IMR-90 (cell line): ENCODE measurements around the gene CHN2. TPM values are rescaled to one million over a fixed set of nuclear protein-coding genes. Genes with fewer than 3 reads are reported as not detected.

ENCODE experiments used
- ATAC-seq: fragments of 200-7000 bp; cut with Tn5 transposase; 2 replicates; pipeline ENCODE4 v1.9.1; 2020; ENCODE audit warnings: low read depth, mild to moderate bottlenecking, moderate library complexity
- BruUV-seq: library from RNA; stranded (reverse); fragments of 400-500 nt; replicated peaks from 2 replicates; lab custom pipeline; 2021; lab: Mats Ljungman, UMichigan
- CTCF ChIA-PET: fragments of 300-600 bp; formaldehyde crosslinking; extraction: SDS; loops from one replicate; lab custom pipeline; 2021; ENCODE audit warnings: antibody characterized with exemption; lab: Yijun Ruan, JAX
- POLR2A ChIA-PET: fragments of 300-600 bp; sonication (Branson Sonifier 250); formaldehyde crosslinking; loops from one replicate; lab custom pipeline; 2022; ENCODE audit warnings: antibody characterized with exemption; ENCODE audit not compliant: unreplicated experiment; lab: Charles Lee
- DNase-seq: peaks from one replicate; pipeline ENCODE4 v3.0.0; 2013
- H2AFZ ChIP-seq: replicated peaks from 2 replicates; pipeline ENCODE3; 2013; ENCODE audit warnings: low read length, mild to moderate bottlenecking; ENCODE audit not compliant: poor library complexity
- H2AK5ac ChIP-seq: 2 replicates; pipeline ENCODE4 v1.6.1; 2013; ENCODE audit warnings: low read depth, low read length, inconsistent platforms
- H2AK9ac ChIP-seq: replicated peaks from 2 replicates; pipeline ENCODE3; 2013; ENCODE audit warnings: mild to moderate bottlenecking, low read depth, low read length, moderate library complexity; ENCODE audit not compliant: poor library complexity
- H2BK120ac ChIP-seq: 2 replicates; pipeline ENCODE4 v1.6.1; 2013; ENCODE audit warnings: low read depth, low read length, inconsistent platforms
- H2BK15ac ChIP-seq: 3 replicates; pipeline ENCODE4 v1.6.1; 2013; ENCODE audit warnings: low read depth, low read length, inconsistent platforms
- H2BK20ac ChIP-seq: 2 replicates; pipeline ENCODE4 v1.6.1; 2013; ENCODE audit warnings: low read depth, mild to moderate bottlenecking, inconsistent platforms, low read length, moderate library complexity
- H2BK5ac ChIP-seq: 2 replicates; pipeline ENCODE4 v1.6.1; 2013; ENCODE audit warnings: mild to moderate bottlenecking, low read depth, low read length, inconsistent platforms; ENCODE audit not compliant: poor library complexity, severe bottlenecking
- H3K14ac ChIP-seq: replicated peaks from 2 replicates; pipeline ENCODE4 v1.6.1; 2013; ENCODE audit warnings: low read depth, low read length, inconsistent platforms
- H3K18ac ChIP-seq: 2 replicates; pipeline ENCODE4 v1.6.1; 2013; ENCODE audit warnings: low read depth, low read length, control low read depth
- H3K23ac ChIP-seq: 2 replicates; pipeline ENCODE4 v1.6.1; 2013; ENCODE audit warnings: low read depth, low read length, inconsistent platforms
- H3K27ac ChIP-seq: 2 replicates; pipeline ENCODE4 v1.5.1; 2013; ENCODE audit warnings: mild to moderate bottlenecking, control low read depth, low read length; ENCODE audit not compliant: insufficient read depth
- H3K27me3 ChIP-seq: 2 replicates; pipeline ENCODE4 v1.6.1; 2013; ENCODE audit warnings: low read length; ENCODE audit not compliant: control insufficient read depth, insufficient read depth
- H3K36me3 ChIP-seq: 2 replicates; pipeline ENCODE4 v1.6.1; 2013; ENCODE audit warnings: low read length, mixed read lengths; ENCODE audit not compliant: control insufficient read depth, insufficient read depth
- H3K4ac ChIP-seq: 2 replicates; pipeline ENCODE4 v1.6.1; 2013; ENCODE audit warnings: low read depth, low read length, inconsistent platforms
- H3K4me1 ChIP-seq: 2 replicates; pipeline ENCODE4 v1.6.1; 2013; ENCODE audit warnings: low read length, mixed read lengths; ENCODE audit not compliant: control insufficient read depth, insufficient read depth
- H3K4me2 ChIP-seq: 2 replicates; pipeline ENCODE4 v1.6.1; 2013; ENCODE audit warnings: low read depth, mild to moderate bottlenecking, control low read depth, low read length, moderate library complexity
- H3K4me3 ChIP-seq: 2 replicates; pipeline ENCODE4 v1.5.1; 2013; ENCODE audit warnings: low read depth, mild to moderate bottlenecking, control low read depth, low read length, moderate library complexity; ENCODE audit not compliant: insufficient read depth
- H3K56ac ChIP-seq: 2 replicates; pipeline ENCODE4 v1.6.1; 2013; ENCODE audit warnings: low read length, inconsistent platforms; ENCODE audit not compliant: insufficient read depth; ENCODE audit errors: extremely low read depth
- H3K79me1 ChIP-seq, 2 experiments: 2 replicates each; pipeline ENCODE4 v1.6.1; 2013; ENCODE audit warnings: low read length in 2 of 2, inconsistent platforms in 1 of 2, low read depth in 1 of 2
- H3K9ac ChIP-seq: 2 replicates; pipeline ENCODE4 v1.6.1; 2013; ENCODE audit warnings: low read depth, low read length, control low read depth
- H3K9me1 ChIP-seq: 2 replicates; pipeline ENCODE4 v1.6.1; 2013; ENCODE audit warnings: low read length, inconsistent platforms; ENCODE audit not compliant: insufficient read depth
- H3K9me3 ChIP-seq: 2 replicates; pipeline ENCODE4 v1.6.1; 2013; ENCODE audit warnings: low read length; ENCODE audit not compliant: control insufficient read depth, insufficient read depth
- H4K20me1 ChIP-seq: 2 replicates; pipeline ENCODE4 v1.6.1; 2013; ENCODE audit warnings: low read length, inconsistent platforms; ENCODE audit not compliant: insufficient read depth
- H4K5ac ChIP-seq: 2 replicates; pipeline ENCODE4 v1.6.1; 2013; ENCODE audit warnings: mild to moderate bottlenecking, low read depth, low read length, control low read depth
- H4K8ac ChIP-seq, 2 experiments: 2 replicates each; pipeline ENCODE4 v1.6.1; 2013; ENCODE audit warnings: low read depth in 2 of 2, low read length in 2 of 2, control low read depth in 1 of 2, inconsistent platforms in 1 of 2
- H4K91ac ChIP-seq: 2 replicates; pipeline ENCODE4 v1.6.1; 2013; ENCODE audit warnings: low read depth, low read length, inconsistent platforms; ENCODE audit not compliant: insufficient read depth
- BHLHE40 ChIP-seq: fragments of 150-350 bp; IDR thresholded peaks from 2 replicates; pipeline ENCODE4 v1.6.1; 2016; ENCODE audit warnings: mild to moderate bottlenecking, low read depth, low read length
- CEBPB ChIP-seq: IDR thresholded peaks from 2 replicates; pipeline ENCODE4 v1.6.1; 2012; ENCODE audit warnings: low read depth, low read length, improper control_type of control experiment
- CHD1 ChIP-seq: IDR thresholded peaks from 2 replicates; pipeline ENCODE4 v1.6.1; 2012; ENCODE audit warnings: low read depth, low read length, improper control_type of control experiment
- CTCF ChIP-seq: conservative IDR thresholded peaks from 2 replicates; pipeline ENCODE4 v1.5.1; 2012; ENCODE audit warnings: mild to moderate bottlenecking, low read depth, low read length, improper control_type of control experiment
- ELK1 ChIP-seq: fragments of 150-350 bp; IDR thresholded peaks from 2 replicates; pipeline ENCODE4 v1.6.1; 2016; ENCODE audit warnings: low read depth, mild to moderate bottlenecking, low read length, moderate library complexity, borderline replicate concordance
- FOS ChIP-seq: fragments of 150-350 bp; IDR thresholded peaks from 2 replicates; pipeline ENCODE4 v1.6.1; 2016; ENCODE audit warnings: low read depth, low read length
- MAFK ChIP-seq: IDR thresholded peaks from 2 replicates; pipeline ENCODE4 v1.6.1; 2012; ENCODE audit warnings: low read depth, low read length, improper control_type of control experiment
- MAZ ChIP-seq: IDR thresholded peaks from 2 replicates; pipeline ENCODE4 v1.6.1; 2012; ENCODE audit warnings: low read depth, mild to moderate bottlenecking, low read length, improper control_type of control experiment, moderate library complexity, borderline replicate concordance
- MXI1 ChIP-seq: IDR thresholded peaks from 2 replicates; pipeline ENCODE4 v1.6.1; 2012; ENCODE audit warnings: low read depth, mild to moderate bottlenecking, low read length, moderate library complexity, borderline replicate concordance
- NFE2L2 ChIP-seq: fragments of 150-350 bp; IDR thresholded peaks from 2 replicates; pipeline ENCODE4 v1.6.1; 2016; ENCODE audit warnings: low read depth, mild to moderate bottlenecking, low read length
- POLR2A ChIP-seq: IDR thresholded peaks from 2 replicates; pipeline ENCODE4 v1.6.1; 2012; ENCODE audit warnings: mild to moderate bottlenecking, low read depth, low read length
- RAD21 ChIP-seq: IDR thresholded peaks from 2 replicates; pipeline ENCODE4 v1.6.1; 2012; ENCODE audit warnings: low read length, improper control_type of control experiment
- RCOR1 ChIP-seq: IDR thresholded peaks from 2 replicates; pipeline ENCODE4 v1.6.1; 2012; ENCODE audit warnings: mild to moderate bottlenecking, low read length, improper control_type of control experiment; ENCODE audit not compliant: insufficient replicate concordance
- RFX5 ChIP-seq: IDR thresholded peaks from 2 replicates; pipeline ENCODE4 v1.8.0; 2012; ENCODE audit warnings: low read depth, mild to moderate bottlenecking, low read length, moderate library complexity
- SMC3 ChIP-seq: fragments of 150-350 bp; IDR thresholded peaks from 2 replicates; pipeline ENCODE4 v1.6.1; 2016; ENCODE audit warnings: low read depth, mild to moderate bottlenecking, antibody characterized with exemption, low read length, moderate library complexity
- USF2 ChIP-seq: fragments of 150-350 bp; IDR thresholded peaks from 2 replicates; pipeline ENCODE4 v1.6.1; 2017; ENCODE audit warnings: mild to moderate bottlenecking, antibody characterized with exemption, low read length, low read depth
- WGBS, 2 experiments: methylation state at CpG; one replicate each; pipeline versions ENCODE4 v1.1.5 to v1.1.7; 2013; ENCODE audit warnings: missing lambda C conversion rate in 2 of 2; ENCODE audit not compliant: insufficient read length in 1 of 2; ENCODE audit errors: extremely low coverage in 2 of 2; 5-methylcytosine and 5-hydroxymethylcytosine counted together
- dilution Hi-C: fragments of 300-500 bp; cut with HindIII; formaldehyde crosslinking; loops from one replicate; pipeline ENCODE4 v1.14.3; 2018; ENCODE audit warnings: low sequenced_read_pairs; ENCODE audit not compliant: unreplicated experiment
- in situ Hi-C: fragments of 300-500 bp; cut with MboI; formaldehyde crosslinking; loops from 3 replicates; pipeline ENCODE4 v1.14.3; 2019; ENCODE audit warnings: low sequenced_read_pairs, inconsistent platforms, mixed read lengths
- intact Hi-C: fragments of 100-400 bp; cut with micrococcal nuclease; formaldehyde crosslinking; loops from 2 replicates; pipeline ENCODE4 v1.10.0; 2022
- polyA plus RNA-seq, 3 experiments: library from polyadenylated mRNA; depleted of rRNA; stranded (reverse); fragments of >200 nt; gene quantifications; 2 replicates each; pipeline ENCODE4 v1.2.3, GENCODE V29; 2012; ENCODE audit warnings: low replicate concordance in 1 of 3
- total RNA-seq: library from RNA; depleted of rRNA; stranded (reverse); fragments of >200 nt; gene quantifications from 2 replicates; pipeline ENCODE4 v1.2.3, GENCODE V29; 2012

The CHN2 gene
- total and polyA plus RNA-seq, 2 of the 4 experiments (the other 2 are of a cell fraction): not detected

GRCh38 chr7:29416938-29417305 is 222.3 kb downstream of the CHN2 start:
- in situ Hi-C loops (no loop called here), dilution Hi-C loops (no loop called here), intact Hi-C loops (no loop called here)
- H3K79me1 ChIP-seq: no peaks in the 10 kb centered on the region
- H3K27ac ChIP-seq: no peak overlapping the region
- H2BK5ac ChIP-seq: no peak overlapping the region
- no peaks in the 10 kb centered on the region for H4K20me1 ChIP-seq
- ChIA-PET POLR2A (no interaction called here), CTCF (interaction anchor here (0.7 kb wide), 1 partner anchor 319 kb away, joined by 7 read pairs; no protein-coding TSS in a partner anchor)
- no CpG with 5 or more reads among the region's 9 CpGs for WGBS, 2 experiments
- BruUV-seq: no TSS peak
- no peak overlapping the region for H3K56ac ChIP-seq
- H2BK120ac ChIP-seq: no peak overlapping the region
- H3K9ac ChIP-seq: no peak overlapping the region
- H3K27me3 ChIP-seq: no peaks in the 10 kb centered on the region
- no peak overlapping the region for H3K4me3 ChIP-seq
- no peaks in the 10 kb centered on the region for H3K9me1 ChIP-seq
- no peak overlapping the region for H2AK5ac ChIP-seq
- no peak overlapping the region for H3K14ac ChIP-seq
- H3K4ac ChIP-seq: no peak overlapping the region
- no peak overlapping the region for H3K18ac ChIP-seq
- no peak overlapping the region for H4K8ac ChIP-seq
- no peaks in the 10 kb centered on the region for H3K36me3 ChIP-seq
- no peak for DNase-seq
- no peak overlapping the region for H3K23ac ChIP-seq
- H2BK20ac ChIP-seq: no peak overlapping the region
- H2BK15ac ChIP-seq: no peak overlapping the region
- no peak for ATAC-seq
- no peak overlapping the region for H4K5ac ChIP-seq
- H4K91ac ChIP-seq: no peak overlapping the region
- no peak overlapping the region for H2AFZ ChIP-seq
- no peaks in the 10 kb centered on the region for H3K9me3 ChIP-seq
- H2AK9ac ChIP-seq: no peak overlapping the region
- H3K4me1 ChIP-seq: no peaks in the 10 kb centered on the region
- TF ChIP-seq CTCF (no peak), RFX5 (no peak), CEBPB (no peak), RAD21 (no peak), SMC3 (no peak), RCOR1 (no peak), CHD1 (no peak), USF2 (no peak), POLR2A (no peak), ELK1 (no peak), MAFK (no peak), MAZ (no peak), BHLHE40 (no peak), FOS (no peak), NFE2L2 (no peak), MXI1 (no peak)
- no peak overlapping the region for H3K4me2 ChIP-seq
